ENCODE results near the gene FAM219B. TPM values are rescaled to one million over a fixed set of nuclear protein-coding genes. Genes with fewer than 3 reads are reported as not detected.
"Not testable (repeated sequence)": the region's sequence is repeated elsewhere in the genome, so short reads cannot be mapped to it uniquely, and the experiment has no call there.

Gene FAM219B
- total and polyA plus RNA-seq, 2 experiments from 2014 or later, result 28.8 to 61.4 TPM

- TF ChIP-seq ZNF462 (CRISPR knock-in tag; IDR thresholded peaks at IDR 0.05), result no peak
- TF ChIP-seq NANOG (IDR thresholded peaks at IDR 0.05; ENCODE audit: borderline replicate concordance), result no peak
- TF ChIP-seq STAT1 (IDR thresholded peaks at IDR 0.05; ENCODE audit: unreplicated experiment), result no peak
- no peak for TF ChIP-seq POLR2AphosphoS5 (IDR thresholded peaks at IDR 0.05; ENCODE audit: low read depth)
- TF ChIP-seq EZH2 (IDR thresholded peaks at IDR 0.05; ENCODE audit: low read depth, unreplicated experiment), result no peak
- TF ChIP-seq JUNB (IDR thresholded peaks at IDR 0.05; ENCODE audit: unreplicated experiment), result no peak
- TF ChIP-seq ZNF114 (CRISPR knock-in tag; IDR thresholded peaks at IDR 0.05), result no peak
- TF ChIP-seq REST (IDR thresholded peaks at IDR 0.05; ENCODE audit: unreplicated experiment), result no peak
Measured at GRCh38 chr15:74895830-74896229, 10.8 kb downstream of the FAM219B start (continued).

- H3K36me3 ChIP-seq (ENCODE audit: insufficient read depth); ATAC-seq; H3K9me2 ChIP-seq (ENCODE audit: insufficient read depth); H3K4me3 Mint-ChIP-seq; H3F3A ChIP-seq (replicated peaks; ENCODE audit: low read depth); H3K9me3 Mint-ChIP-seq; H3K27ac ChIP-seq (ENCODE audit: low read depth); H2AFZ ChIP-seq; H4K20me1 ChIP-seq (replicated peaks; ENCODE audit: insufficient read depth); H3K4me2 ChIP-seq; H3K79me2 ChIP-seq (replicated peaks; ENCODE audit: insufficient read depth); H3K27me3 ChIP-seq (ENCODE audit: insufficient read depth); H3K4me1 ChIP-seq (ENCODE audit: insufficient read depth); H3K4me1 Mint-ChIP-seq; H3K4me3 ChIP-seq; H3K27ac Mint-ChIP-seq; DNase-seq (ENCODE audit: low spot score): not testable (repeated sequence)
- Mint-ChIP-seq H3K36me3 (ENCODE audit: low read depth) (peaks cover 44% of the 10 kb centered on the region), H3K27me3 (ENCODE audit: insufficient read depth, low read depth, poor library complexity) (peaks cover 12% of the 10 kb centered on the region)
Measured at GRCh38 chr15:74894383-74894782, 12.3 kb downstream of the FAM219B start.
